ENCODE data around the gene SLC25A29. TPM values are rescaled to one million over a fixed set of nuclear protein-coding genes. Genes with fewer than 3 reads are reported as not detected.

The SLC25A29 gene
- total and polyA plus RNA-seq, 2 of the 13 experiments (the other 11 are each of a cell fraction or from before 2014, with no cell fraction given): 12.2 to 17.2 TPM

DNA sequence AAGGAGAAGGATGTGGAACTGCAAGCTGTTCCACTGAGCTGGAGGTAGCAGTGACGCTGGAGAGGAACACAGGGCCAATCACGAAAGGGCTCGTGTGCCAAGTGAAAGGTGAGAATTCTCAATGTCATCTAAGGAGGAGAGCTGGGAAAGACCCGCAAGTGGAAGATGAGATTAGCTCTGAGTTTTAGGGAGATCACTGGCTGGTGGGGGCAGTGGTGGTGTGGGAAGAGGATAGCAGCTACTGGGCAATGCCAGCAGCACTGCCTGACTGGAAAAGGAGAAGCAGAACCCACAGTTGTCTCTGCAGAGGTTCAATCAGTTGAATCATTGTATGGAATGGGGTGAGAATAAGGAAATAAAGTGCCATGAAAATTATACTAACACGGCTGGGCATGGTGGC lies 44.7 kb upstream of the SLC25A29 start (continued):
- TF ChIP-seq NR2F2 (IDR thresholded peaks at IDR 0.05; ENCODE audit: borderline replicate concordance, low read depth): no peak
- no peak for TF ChIP-seq MEF2D (CRISPR knock-in tag; IDR thresholded peaks at IDR 0.05)

DNA sequence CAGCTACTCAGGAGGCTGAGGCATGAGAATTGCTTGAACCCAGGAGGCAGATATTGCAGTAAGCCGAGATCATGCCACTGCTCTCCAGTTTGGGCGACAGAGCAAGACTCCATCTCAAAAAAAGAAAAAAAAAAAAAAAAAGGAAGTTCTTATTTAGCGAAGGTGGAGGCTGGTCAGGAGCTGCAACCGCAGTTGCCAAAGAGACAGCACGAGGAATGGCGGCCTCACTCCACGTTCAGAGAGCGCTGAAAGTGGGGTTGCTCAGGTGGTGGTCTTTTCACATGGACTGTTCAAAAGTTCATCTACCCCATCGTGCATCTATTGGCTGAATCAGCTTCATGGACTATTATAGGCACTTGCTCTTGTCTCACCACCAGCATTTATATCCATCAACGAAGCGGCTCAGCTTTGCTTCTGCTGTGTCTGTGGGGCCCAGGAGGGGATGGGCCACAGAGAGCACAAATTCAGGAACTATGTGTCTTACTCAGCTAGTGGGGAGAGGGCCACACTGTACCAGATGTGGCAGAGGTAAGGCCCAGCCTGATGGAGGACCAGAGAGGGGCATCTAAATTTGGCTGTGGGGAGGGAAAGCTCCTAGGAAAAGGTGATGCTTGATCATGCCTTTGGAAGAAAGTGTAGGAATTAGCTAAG lies 44.2 kb upstream of the SLC25A29 start:
- Histone ChIP-seq H3K4me2 (ENCODE audit: low read depth, low read length) (no peak overlapping the region), H3K9ac (ENCODE audit: insufficient read depth, low read depth, low read length) (no peak overlapping the region), H3K4me1 (ENCODE audit: insufficient read depth, low read length) (peaks cover 17% of the 10 kb centered on the region), H3K27ac (ENCODE audit: extremely low read length, insufficient read depth, low read length) (no peak overlapping the region), H3K9me3 (ENCODE audit: low read length) (no peaks in the 10 kb centered on the region), H3K27me3 (ENCODE audit: control insufficient read depth in 1 of 2, insufficient read depth in 2 of 2, low read length in 2 of 2) (no peaks in the 10 kb centered on the region), H3K36me3 (replicated peaks in 1 of 2; ENCODE audit: control insufficient read depth in 1 of 2, insufficient read depth in 2 of 2, low read length in 2 of 2) (peaks cover 18 to 55% of the 10 kb centered on the region in 2 experiments), H4K20me1 (ENCODE audit: insufficient read depth, low read length) (no peaks in the 10 kb centered on the region), H2AFZ (ENCODE audit: low read length) (no peak overlapping the region), H3K79me2 (ENCODE audit: insufficient read depth, low read length) (no peaks in the 10 kb centered on the region), H3K4me3 (replicated peaks in 1 of 3; ENCODE audit: insufficient read depth in 1 of 3, low read depth in 2 of 3, low read length in 3 of 3) (no peak overlapping the region)
- no peak for TF ChIP-seq ZNF550 (CRISPR knock-in tag; IDR thresholded peaks at IDR 0.05; ENCODE audit: borderline replicate concordance)
- no peak for TF ChIP-seq ZNF879 (CRISPR knock-in tag; IDR thresholded peaks at IDR 0.05)
- TF ChIP-seq, protein P1, sequence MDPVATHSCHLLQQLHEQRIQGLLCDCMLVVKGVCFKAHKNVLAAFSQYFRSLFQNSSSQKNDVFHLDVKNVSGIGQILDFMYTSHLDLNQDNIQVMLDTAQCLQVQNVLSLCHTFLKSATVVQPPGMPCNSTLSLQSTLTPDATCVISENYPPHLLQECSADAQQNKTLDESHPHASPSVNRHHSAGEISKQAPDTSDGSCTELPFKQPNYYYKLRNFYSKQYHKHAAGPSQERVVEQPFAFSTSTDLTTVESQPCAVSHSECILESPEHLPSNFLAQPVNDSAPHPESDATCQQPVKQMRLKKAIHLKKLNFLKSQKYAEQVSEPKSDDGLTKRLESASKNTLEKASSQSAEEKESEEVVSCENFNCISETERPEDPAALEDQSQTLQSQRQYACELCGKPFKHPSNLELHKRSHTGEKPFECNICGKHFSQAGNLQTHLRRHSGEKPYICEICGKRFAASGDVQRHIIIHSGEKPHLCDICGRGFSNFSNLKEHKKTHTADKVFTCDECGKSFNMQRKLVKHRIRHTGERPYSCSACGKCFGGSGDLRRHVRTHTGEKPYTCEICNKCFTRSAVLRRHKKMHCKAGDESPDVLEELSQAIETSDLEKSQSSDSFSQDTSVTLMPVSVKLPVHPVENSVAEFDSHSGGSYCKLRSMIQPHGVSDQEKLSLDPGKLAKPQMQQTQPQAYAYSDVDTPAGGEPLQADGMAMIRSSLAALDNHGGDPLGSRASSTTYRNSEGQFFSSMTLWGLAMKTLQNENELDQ (CRISPR knock-in tag; IDR thresholded peaks at IDR 0.05; ENCODE audit: borderline replicate concordance): no peak
- TF ChIP-seq SMAD9 (CRISPR knock-in tag; IDR thresholded peaks at IDR 0.05): no peak
- TF ChIP-seq, protein P2, sequence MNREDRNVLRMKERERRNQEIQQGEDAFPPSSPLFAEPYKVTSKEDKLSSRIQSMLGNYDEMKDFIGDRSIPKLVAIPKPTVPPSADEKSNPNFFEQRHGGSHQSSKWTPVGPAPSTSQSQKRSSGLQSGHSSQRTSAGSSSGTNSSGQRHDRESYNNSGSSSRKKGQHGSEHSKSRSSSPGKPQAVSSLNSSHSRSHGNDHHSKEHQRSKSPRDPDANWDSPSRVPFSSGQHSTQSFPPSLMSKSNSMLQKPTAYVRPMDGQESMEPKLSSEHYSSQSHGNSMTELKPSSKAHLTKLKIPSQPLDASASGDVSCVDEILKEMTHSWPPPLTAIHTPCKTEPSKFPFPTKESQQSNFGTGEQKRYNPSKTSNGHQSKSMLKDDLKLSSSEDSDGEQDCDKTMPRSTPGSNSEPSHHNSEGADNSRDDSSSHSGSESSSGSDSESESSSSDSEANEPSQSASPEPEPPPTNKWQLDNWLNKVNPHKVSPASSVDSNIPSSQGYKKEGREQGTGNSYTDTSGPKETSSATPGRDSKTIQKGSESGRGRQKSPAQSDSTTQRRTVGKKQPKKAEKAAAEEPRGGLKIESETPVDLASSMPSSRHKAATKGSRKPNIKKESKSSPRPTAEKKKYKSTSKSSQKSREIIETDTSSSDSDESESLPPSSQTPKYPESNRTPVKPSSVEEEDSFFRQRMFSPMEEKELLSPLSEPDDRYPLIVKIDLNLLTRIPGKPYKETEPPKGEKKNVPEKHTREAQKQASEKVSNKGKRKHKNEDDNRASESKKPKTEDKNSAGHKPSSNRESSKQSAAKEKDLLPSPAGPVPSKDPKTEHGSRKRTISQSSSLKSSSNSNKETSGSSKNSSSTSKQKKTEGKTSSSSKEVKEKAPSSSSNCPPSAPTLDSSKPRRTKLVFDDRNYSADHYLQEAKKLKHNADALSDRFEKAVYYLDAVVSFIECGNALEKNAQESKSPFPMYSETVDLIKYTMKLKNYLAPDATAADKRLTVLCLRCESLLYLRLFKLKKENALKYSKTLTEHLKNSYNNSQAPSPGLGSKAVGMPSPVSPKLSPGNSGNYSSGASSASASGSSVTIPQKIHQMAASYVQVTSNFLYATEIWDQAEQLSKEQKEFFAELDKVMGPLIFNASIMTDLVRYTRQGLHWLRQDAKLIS (CRISPR knock-in tag; IDR thresholded peaks at IDR 0.05): no peak
- TF ChIP-seq ZNF841 (CRISPR knock-in tag; IDR thresholded peaks at IDR 0.05; ENCODE audit: borderline replicate concordance): no peak
- no peak for TF ChIP-seq SETDB1 (CRISPR knock-in tag; IDR thresholded peaks at IDR 0.05; ENCODE audit: borderline replicate concordance)
- TF ChIP-seq ZNF501 (CRISPR knock-in tag; IDR thresholded peaks at IDR 0.05): no peak
- TF ChIP-seq ATF7-NPFF (CRISPR knock-in tag; IDR thresholded peaks at IDR 0.05; ENCODE audit: low read depth): no peak
- intact Hi-C loops (cut with micrococcal nuclease; ENCODE audit: unreplicated experiment): no loop called here
- no TSS peak for BruUV-seq (replicated peaks)
- in situ Hi-C loops (cut with HindIII; ENCODE audit: extremely low pct_ligation_motif_present, low pct_unique_long_range_greater_than_20kb): no loop called here
- ChIA-PET CTCF (ENCODE audit: low intra/inter-chr PET ratio, low total read pairs) (no interaction called here), POLR2A (no interaction called here)
- no peak for DNase-seq (ENCODE audit: low spot score)
- 98% methylated on average over 11 of the region's 11 CpGs for WGBS (ENCODE audit: low lambda C conversion rate)
- ATAC-seq: no peak
- FAIRE-seq: no peak
